IMR-90 (cell line): ENCODE measurements around the gene ATP5PB. TPM values are rescaled to one million over a fixed set of nuclear protein-coding genes. Genes with fewer than 3 reads are reported as not detected.

Experiments used
- ATAC-seq: fragments of 200-7000 bp; cut with Tn5 transposase; 2 replicates; pipeline ENCODE4 v1.9.1; 2020; ENCODE audit warnings: low read depth, mild to moderate bottlenecking, moderate library complexity
- BruUV-seq: library from RNA; stranded (reverse); fragments of 400-500 nt; replicated peaks from 2 replicates; lab custom pipeline; 2021; lab: Mats Ljungman, UMichigan
- CTCF ChIA-PET: fragments of 300-600 bp; formaldehyde crosslinking; extraction: SDS; loops from one replicate; lab custom pipeline; 2021; ENCODE audit warnings: antibody characterized with exemption; lab: Yijun Ruan, JAX
- POLR2A ChIA-PET: fragments of 300-600 bp; sonication (Branson Sonifier 250); formaldehyde crosslinking; loops from one replicate; lab custom pipeline; 2022; ENCODE audit warnings: antibody characterized with exemption; ENCODE audit not compliant: unreplicated experiment; lab: Charles Lee
- DNase-seq: peaks from one replicate; pipeline ENCODE4 v3.0.0; 2013
- H2AFZ ChIP-seq: replicated peaks from 2 replicates; pipeline ENCODE3; 2013; ENCODE audit warnings: low read length, mild to moderate bottlenecking; ENCODE audit not compliant: poor library complexity
- H2AK5ac ChIP-seq: 2 replicates; pipeline ENCODE4 v1.6.1; 2013; ENCODE audit warnings: low read depth, low read length, inconsistent platforms
- H2AK9ac ChIP-seq: replicated peaks from 2 replicates; pipeline ENCODE3; 2013; ENCODE audit warnings: mild to moderate bottlenecking, low read depth, low read length, moderate library complexity; ENCODE audit not compliant: poor library complexity
- H2BK120ac ChIP-seq: 2 replicates; pipeline ENCODE4 v1.6.1; 2013; ENCODE audit warnings: low read depth, low read length, inconsistent platforms
- H2BK15ac ChIP-seq: 3 replicates; pipeline ENCODE4 v1.6.1; 2013; ENCODE audit warnings: low read depth, low read length, inconsistent platforms
- H2BK20ac ChIP-seq: 2 replicates; pipeline ENCODE4 v1.6.1; 2013; ENCODE audit warnings: low read depth, mild to moderate bottlenecking, inconsistent platforms, low read length, moderate library complexity
- H2BK5ac ChIP-seq: 2 replicates; pipeline ENCODE4 v1.6.1; 2013; ENCODE audit warnings: mild to moderate bottlenecking, low read depth, low read length, inconsistent platforms; ENCODE audit not compliant: poor library complexity, severe bottlenecking
- H3K14ac ChIP-seq: replicated peaks from 2 replicates; pipeline ENCODE4 v1.6.1; 2013; ENCODE audit warnings: low read depth, low read length, inconsistent platforms
- H3K18ac ChIP-seq: 2 replicates; pipeline ENCODE4 v1.6.1; 2013; ENCODE audit warnings: low read depth, low read length, control low read depth
- H3K23ac ChIP-seq: 2 replicates; pipeline ENCODE4 v1.6.1; 2013; ENCODE audit warnings: low read depth, low read length, inconsistent platforms
- H3K27ac ChIP-seq: 2 replicates; pipeline ENCODE4 v1.5.1; 2013; ENCODE audit warnings: mild to moderate bottlenecking, control low read depth, low read length; ENCODE audit not compliant: insufficient read depth
- H3K27me3 ChIP-seq: 2 replicates; pipeline ENCODE4 v1.6.1; 2013; ENCODE audit warnings: low read length; ENCODE audit not compliant: control insufficient read depth, insufficient read depth
- H3K36me3 ChIP-seq: 2 replicates; pipeline ENCODE4 v1.6.1; 2013; ENCODE audit warnings: low read length, mixed read lengths; ENCODE audit not compliant: control insufficient read depth, insufficient read depth
- H3K4ac ChIP-seq: 2 replicates; pipeline ENCODE4 v1.6.1; 2013; ENCODE audit warnings: low read depth, low read length, inconsistent platforms
- H3K4me1 ChIP-seq: 2 replicates; pipeline ENCODE4 v1.6.1; 2013; ENCODE audit warnings: low read length, mixed read lengths; ENCODE audit not compliant: control insufficient read depth, insufficient read depth
- H3K4me2 ChIP-seq: 2 replicates; pipeline ENCODE4 v1.6.1; 2013; ENCODE audit warnings: low read depth, mild to moderate bottlenecking, control low read depth, low read length, moderate library complexity
- H3K4me3 ChIP-seq: 2 replicates; pipeline ENCODE4 v1.5.1; 2013; ENCODE audit warnings: low read depth, mild to moderate bottlenecking, control low read depth, low read length, moderate library complexity; ENCODE audit not compliant: insufficient read depth
- H3K56ac ChIP-seq: 2 replicates; pipeline ENCODE4 v1.6.1; 2013; ENCODE audit warnings: low read length, inconsistent platforms; ENCODE audit not compliant: insufficient read depth; ENCODE audit errors: extremely low read depth
- H3K79me1 ChIP-seq, 2 experiments: 2 replicates each; pipeline ENCODE4 v1.6.1; 2013; ENCODE audit warnings: low read length in 2 of 2, inconsistent platforms in 1 of 2, low read depth in 1 of 2
- H3K9ac ChIP-seq: 2 replicates; pipeline ENCODE4 v1.6.1; 2013; ENCODE audit warnings: low read depth, low read length, control low read depth
- H3K9me1 ChIP-seq: 2 replicates; pipeline ENCODE4 v1.6.1; 2013; ENCODE audit warnings: low read length, inconsistent platforms; ENCODE audit not compliant: insufficient read depth
- H3K9me3 ChIP-seq: 2 replicates; pipeline ENCODE4 v1.6.1; 2013; ENCODE audit warnings: low read length; ENCODE audit not compliant: control insufficient read depth, insufficient read depth
- H4K20me1 ChIP-seq: 2 replicates; pipeline ENCODE4 v1.6.1; 2013; ENCODE audit warnings: low read length, inconsistent platforms; ENCODE audit not compliant: insufficient read depth
- H4K5ac ChIP-seq: 2 replicates; pipeline ENCODE4 v1.6.1; 2013; ENCODE audit warnings: mild to moderate bottlenecking, low read depth, low read length, control low read depth
- H4K8ac ChIP-seq, 2 experiments: 2 replicates each; pipeline ENCODE4 v1.6.1; 2013; ENCODE audit warnings: low read depth in 2 of 2, low read length in 2 of 2, control low read depth in 1 of 2, inconsistent platforms in 1 of 2
- H4K91ac ChIP-seq: 2 replicates; pipeline ENCODE4 v1.6.1; 2013; ENCODE audit warnings: low read depth, low read length, inconsistent platforms; ENCODE audit not compliant: insufficient read depth
- BHLHE40 ChIP-seq: fragments of 150-350 bp; IDR thresholded peaks from 2 replicates; pipeline ENCODE4 v1.6.1; 2016; ENCODE audit warnings: mild to moderate bottlenecking, low read depth, low read length
- CEBPB ChIP-seq: IDR thresholded peaks from 2 replicates; pipeline ENCODE4 v1.6.1; 2012; ENCODE audit warnings: low read depth, low read length, improper control_type of control experiment
- FOS ChIP-seq: fragments of 150-350 bp; IDR thresholded peaks from 2 replicates; pipeline ENCODE4 v1.6.1; 2016; ENCODE audit warnings: low read depth, low read length
- MAFK ChIP-seq: IDR thresholded peaks from 2 replicates; pipeline ENCODE4 v1.6.1; 2012; ENCODE audit warnings: low read depth, low read length, improper control_type of control experiment
- MAZ ChIP-seq: IDR thresholded peaks from 2 replicates; pipeline ENCODE4 v1.6.1; 2012; ENCODE audit warnings: low read depth, mild to moderate bottlenecking, low read length, improper control_type of control experiment, moderate library complexity, borderline replicate concordance
- MXI1 ChIP-seq: IDR thresholded peaks from 2 replicates; pipeline ENCODE4 v1.6.1; 2012; ENCODE audit warnings: low read depth, mild to moderate bottlenecking, low read length, moderate library complexity, borderline replicate concordance
- NFE2L2 ChIP-seq: fragments of 150-350 bp; IDR thresholded peaks from 2 replicates; pipeline ENCODE4 v1.6.1; 2016; ENCODE audit warnings: low read depth, mild to moderate bottlenecking, low read length
- POLR2A ChIP-seq: IDR thresholded peaks from 2 replicates; pipeline ENCODE4 v1.6.1; 2012; ENCODE audit warnings: mild to moderate bottlenecking, low read depth, low read length
- RAD21 ChIP-seq: IDR thresholded peaks from 2 replicates; pipeline ENCODE4 v1.6.1; 2012; ENCODE audit warnings: low read length, improper control_type of control experiment
- RCOR1 ChIP-seq: IDR thresholded peaks from 2 replicates; pipeline ENCODE4 v1.6.1; 2012; ENCODE audit warnings: mild to moderate bottlenecking, low read length, improper control_type of control experiment; ENCODE audit not compliant: insufficient replicate concordance
- RFX5 ChIP-seq: IDR thresholded peaks from 2 replicates; pipeline ENCODE4 v1.8.0; 2012; ENCODE audit warnings: low read depth, mild to moderate bottlenecking, low read length, moderate library complexity
- SMC3 ChIP-seq: fragments of 150-350 bp; IDR thresholded peaks from 2 replicates; pipeline ENCODE4 v1.6.1; 2016; ENCODE audit warnings: low read depth, mild to moderate bottlenecking, antibody characterized with exemption, low read length, moderate library complexity
- WGBS, 2 experiments: methylation state at CpG; one replicate each; pipeline versions ENCODE4 v1.1.5 to v1.1.7; 2013; ENCODE audit warnings: missing lambda C conversion rate in 2 of 2; ENCODE audit not compliant: insufficient read length in 1 of 2; ENCODE audit errors: extremely low coverage in 2 of 2; 5-methylcytosine and 5-hydroxymethylcytosine counted together
- dilution Hi-C: fragments of 300-500 bp; cut with HindIII; formaldehyde crosslinking; loops from one replicate; pipeline ENCODE4 v1.14.3; 2018; ENCODE audit warnings: low sequenced_read_pairs; ENCODE audit not compliant: unreplicated experiment
- in situ Hi-C: fragments of 300-500 bp; cut with MboI; formaldehyde crosslinking; loops from 3 replicates; pipeline ENCODE4 v1.14.3; 2019; ENCODE audit warnings: low sequenced_read_pairs, inconsistent platforms, mixed read lengths
- intact Hi-C: fragments of 100-400 bp; cut with micrococcal nuclease; formaldehyde crosslinking; loops from 2 replicates; pipeline ENCODE4 v1.10.0; 2022
- polyA plus RNA-seq, 3 experiments: library from polyadenylated mRNA; depleted of rRNA; stranded (reverse); fragments of >200 nt; gene quantifications; 2 replicates each; pipeline ENCODE4 v1.2.3, GENCODE V29; 2012; ENCODE audit warnings: low replicate concordance in 1 of 3
- total RNA-seq: library from RNA; depleted of rRNA; stranded (reverse); fragments of >200 nt; gene quantifications from 2 replicates; pipeline ENCODE4 v1.2.3, GENCODE V29; 2012
- TF ChIP-seq, protein P1 (sequence below): conservative IDR thresholded peaks from 2 replicates; pipeline ENCODE4 v1.5.1; 2012; ENCODE audit warnings: mild to moderate bottlenecking, low read depth, low read length, improper control_type of control experiment

Gene ATP5PB
- total and polyA plus RNA-seq, 2 of the 4 experiments (the other 2 are of a cell fraction): 234 to 301 TPM

DNA sequence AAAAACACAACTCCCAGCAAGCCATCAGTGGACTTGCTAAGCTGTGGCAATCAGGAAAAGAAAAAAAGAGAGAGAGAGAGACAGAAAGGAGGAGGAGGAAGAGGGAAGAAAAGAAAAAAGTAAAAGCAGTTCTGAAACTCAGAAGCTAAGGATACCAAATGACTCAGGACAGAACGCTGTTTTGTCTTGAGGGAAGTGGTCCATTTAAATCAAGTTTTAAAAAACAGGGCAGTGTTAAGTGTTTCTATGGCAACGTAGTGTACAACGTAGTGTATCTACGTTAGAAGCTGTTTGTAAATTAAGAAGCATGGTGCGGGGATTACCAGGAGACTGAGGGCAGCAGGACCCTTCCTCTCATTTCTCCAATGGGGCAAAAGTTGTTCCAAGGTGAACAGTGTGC, 48.3 kb downstream of the ATP5PB start:
- no TSS peak for BruUV-seq
- peaks cover 25% of the 10 kb centered on the region for H3K27me3 ChIP-seq
- H3K9me3 ChIP-seq: peaks cover 2% of the 10 kb centered on the region; the same call in 1 of the 2 replicates
- no peak overlapping the region for H3K23ac ChIP-seq
- H3K9ac ChIP-seq: no peak overlapping the region
- WGBS, 2 experiments: 63% methylated on average over 1 of the region's 5 CpGs; no CpG with 5 or more reads in 1 of the 2 experiments
- H2AK5ac ChIP-seq: no peak overlapping the region; the same call in 1 of the 2 replicates
- H3K27ac ChIP-seq: no peak overlapping the region
- no peak overlapping the region for H2AFZ ChIP-seq
- no peak overlapping the region for H4K5ac ChIP-seq
- H3K36me3 ChIP-seq: no peaks in the 10 kb centered on the region
- no peak for TF ChIP-seq SMC3
- no peak for TF ChIP-seq MXI1
- TF ChIP-seq CEBPB: no peak
- TF ChIP-seq BHLHE40: no peak
- TF ChIP-seq RFX5: no peak
- TF ChIP-seq FOS: no peak
- TF ChIP-seq MAFK: no peak
- TF ChIP-seq POLR2A: no peak
- no peak for TF ChIP-seq RCOR1
- TF ChIP-seq RAD21: no peak
- TF ChIP-seq, protein P1, sequence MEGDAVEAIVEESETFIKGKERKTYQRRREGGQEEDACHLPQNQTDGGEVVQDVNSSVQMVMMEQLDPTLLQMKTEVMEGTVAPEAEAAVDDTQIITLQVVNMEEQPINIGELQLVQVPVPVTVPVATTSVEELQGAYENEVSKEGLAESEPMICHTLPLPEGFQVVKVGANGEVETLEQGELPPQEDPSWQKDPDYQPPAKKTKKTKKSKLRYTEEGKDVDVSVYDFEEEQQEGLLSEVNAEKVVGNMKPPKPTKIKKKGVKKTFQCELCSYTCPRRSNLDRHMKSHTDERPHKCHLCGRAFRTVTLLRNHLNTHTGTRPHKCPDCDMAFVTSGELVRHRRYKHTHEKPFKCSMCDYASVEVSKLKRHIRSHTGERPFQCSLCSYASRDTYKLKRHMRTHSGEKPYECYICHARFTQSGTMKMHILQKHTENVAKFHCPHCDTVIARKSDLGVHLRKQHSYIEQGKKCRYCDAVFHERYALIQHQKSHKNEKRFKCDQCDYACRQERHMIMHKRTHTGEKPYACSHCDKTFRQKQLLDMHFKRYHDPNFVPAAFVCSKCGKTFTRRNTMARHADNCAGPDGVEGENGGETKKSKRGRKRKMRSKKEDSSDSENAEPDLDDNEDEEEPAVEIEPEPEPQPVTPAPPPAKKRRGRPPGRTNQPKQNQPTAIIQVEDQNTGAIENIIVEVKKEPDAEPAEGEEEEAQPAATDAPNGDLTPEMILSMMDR: no peak
- TF ChIP-seq MAZ: no peak
- TF ChIP-seq NFE2L2: no peak
- no peaks in the 10 kb centered on the region for H3K4me1 ChIP-seq
- no peak overlapping the region for H4K91ac ChIP-seq
- intact Hi-C loops: no loop called here
- dilution Hi-C loops: no loop called here
- H3K9me1 ChIP-seq: no peaks in the 10 kb centered on the region
- no peak for ATAC-seq
- H2BK5ac ChIP-seq: no peak overlapping the region
- ChIA-PET CTCF (interaction anchor here (0.6 to 2.0 kb wide), 3 partner anchors 10 to 1216 kb away, joined by 4 to 12 read pairs (median 5); no protein-coding TSS in a partner anchor), POLR2A (no interaction called here)
- no peak overlapping the region for H2AK9ac ChIP-seq
- no peak overlapping the region for H3K4me2 ChIP-seq
- in situ Hi-C loops: loop anchor here (25.0 kb wide), 1 partner anchor 865 kb away; no protein-coding TSS in a partner anchor
- no peak overlapping the region for H2BK120ac ChIP-seq
- H4K20me1 ChIP-seq: no peaks in the 10 kb centered on the region
- H2BK15ac ChIP-seq: no peak overlapping the region
- no peak overlapping the region for H3K14ac ChIP-seq
- no peak overlapping the region for H3K18ac ChIP-seq
- no peak overlapping the region for H2BK20ac ChIP-seq
- DNase-seq: no peak
- no peak overlapping the region for H3K4ac ChIP-seq
- H3K56ac ChIP-seq: no peak overlapping the region
- no peaks in the 10 kb centered on the region for H3K79me1 ChIP-seq
- no peak overlapping the region for H4K8ac ChIP-seq
- H3K4me3 ChIP-seq: no peak overlapping the region
